CD8-positive, alpha-beta memory T cell (primary cell): ENCODE measurements around the gene UCKL1. TPM values are rescaled to one million over a fixed set of nuclear protein-coding genes. Genes with fewer than 3 reads are reported as not detected.

ENCODE experiments used
- CTCF ChIA-PET: fragments of 350-600 bp; sonication (Branson Sonifier 250); formaldehyde crosslinking; loops from one replicate; lab custom pipeline; 2021; ENCODE audit warnings: antibody characterized with exemption; lab: Charles Lee
- POLR2A ChIA-PET: fragments of 350-600 bp; sonication (Branson Sonifier 250); formaldehyde crosslinking; loops from one replicate; lab custom pipeline; 2021; ENCODE audit warnings: antibody characterized with exemption; lab: Charles Lee
- DNase-seq, 5 donors: peaks; one replicate each; pipeline versions ENCODE4 v3.0.0 to v3.0.0-alpha.2; 2020 to 2022; ENCODE audit warnings: mixed read lengths in 1 of 5
- H3K27ac ChIP-seq: one replicate; pipeline ENCODE4 v1.7.0; 2013; ENCODE audit warnings: low read depth, mild to moderate bottlenecking, low read length, moderate library complexity
- H3K27me3 ChIP-seq: 2 replicates; pipeline ENCODE4 v1.7.0; 2013; ENCODE audit warnings: low read length, mild to moderate bottlenecking; ENCODE audit not compliant: insufficient read depth, poor library complexity, severe bottlenecking
- H3K36me3 ChIP-seq: 2 replicates; pipeline ENCODE4 v1.7.0; 2013; ENCODE audit warnings: mild to moderate bottlenecking, low read length, moderate library complexity; ENCODE audit not compliant: insufficient read depth
- H3K4me1 ChIP-seq: 2 replicates; pipeline ENCODE4 v1.7.0; 2013; ENCODE audit warnings: mild to moderate bottlenecking, low read length, moderate library complexity; ENCODE audit not compliant: insufficient read depth
- H3K4me3 ChIP-seq: 2 replicates; pipeline ENCODE4 v1.7.0; 2013; ENCODE audit warnings: mild to moderate bottlenecking, low read length
- H3K9me3 ChIP-seq: 2 replicates; pipeline ENCODE4 v1.7.0; 2013; ENCODE audit warnings: mild to moderate bottlenecking, low read length
- H3K27ac Mint-ChIP-seq, 8 donors: one replicate each; pipeline ENCODE4 v1.8.0; 2020 to 2021; ENCODE audit warnings: mixed read lengths in 8 of 8, mild to moderate bottlenecking in 6 of 8, inconsistent platforms in 3 of 8, moderate library complexity in 3 of 8
- H3K27me3 Mint-ChIP-seq, 2 donors: one replicate each; pipeline ENCODE4 v1.8.0; 2020 to 2021; ENCODE audit warnings: mixed read lengths in 2 of 2, mild to moderate bottlenecking in 1 of 2, moderate library complexity in 1 of 2
- H3K36me3 Mint-ChIP-seq, 3 donors: one replicate each; pipeline ENCODE4 v1.8.0; 2020 to 2021; ENCODE audit warnings: mixed read lengths in 3 of 3, inconsistent platforms in 1 of 3, mild to moderate bottlenecking in 1 of 3
- H3K4me1 Mint-ChIP-seq, 3 donors: one replicate each; pipeline ENCODE4 v1.8.0; 2020 to 2021; ENCODE audit warnings: mixed read lengths in 3 of 3, inconsistent platforms in 1 of 3, mild to moderate bottlenecking in 1 of 3
- H3K4me3 Mint-ChIP-seq, 7 donors: one replicate each; pipeline ENCODE4 v1.8.0; 2020 to 2021; ENCODE audit warnings: mixed read lengths in 7 of 7, mild to moderate bottlenecking in 6 of 7, moderate library complexity in 4 of 7, inconsistent platforms in 2 of 7
- H3K9me3 Mint-ChIP-seq, 5 donors: one replicate each; pipeline ENCODE4 v1.8.0; 2020 to 2022; ENCODE audit warnings: mixed read lengths in 5 of 5, mild to moderate bottlenecking in 3 of 5, moderate library complexity in 2 of 5, inconsistent platforms in 1 of 5
- polyA plus RNA-seq: library from polyadenylated mRNA; unstranded; fragments of 300-500 nt; fragmentation: Illumina TruSeq; gene quantifications from one replicate; pipeline ENCODE4 v1.2.3, GENCODE V29; 2021
- total RNA-seq, 2 experiments: library from RNA; stranded (reverse); gene quantifications; one replicate each; pipeline ENCODE4 v1.2.3, GENCODE V29; 2021

The UCKL1 gene
- total and polyA plus RNA-seq, 3 experiments from 2014 or later: 34.5 to 36.2 (median 35.7) TPM

GRCh38 chr20:63915471-63915870 lies 40.7 kb downstream of the UCKL1 start:
- no peak overlapping the region for H3K27ac ChIP-seq
- CTCF ChIA-PET: no interaction called here
- peaks cover 10% of the 10 kb centered on the region for H3K4me1 ChIP-seq
- peaks cover 2 to 4% (median 4%) of the 10 kb centered on the region in 5 donors for H3K9me3 Mint-ChIP-seq
- H3K9me3 ChIP-seq: no peaks in the 10 kb centered on the region
- no peaks in the 10 kb centered on the region for H3K27me3 ChIP-seq
- H3K27ac Mint-ChIP-seq: no peak overlapping the region
- no peak overlapping the region for H3K4me3 ChIP-seq
- POLR2A ChIA-PET: no interaction called here
- H3K36me3 Mint-ChIP-seq: peaks cover 9 to 42% (median 10%) of the 10 kb centered on the region in 3 donors
- peaks cover 23 to 45% (median 25%) of the 10 kb centered on the region in 3 donors for H3K4me1 Mint-ChIP-seq
- H3K27me3 Mint-ChIP-seq: no peaks in the 10 kb centered on the region
- DNase-seq: no peak
- no peaks in the 10 kb centered on the region for H3K36me3 ChIP-seq
- no peak overlapping the region for H3K4me3 Mint-ChIP-seq

GRCh38 chr20:63913768-63914167 lies 42.4 kb downstream of the UCKL1 start:
- Histone ChIP-seq H3K36me3 (no peaks in the 10 kb centered on the region), H3K4me3 (no peak overlapping the region), H3K9me3 (no peaks in the 10 kb centered on the region), H3K27me3 (no peaks in the 10 kb centered on the region), H3K27ac (no peak overlapping the region), H3K4me1 (peaks cover 16% of the 10 kb centered on the region)
- DNase-seq: no peak
- Mint-ChIP-seq H3K4me1 (peaks cover 28 to 54% (median 34%) of the 10 kb centered on the region in 3 donors), H3K27me3 (no peaks in the 10 kb centered on the region), H3K9me3 (peaks cover 2 to 4% (median 4%) of the 10 kb centered on the region in 5 donors), H3K36me3 (peaks cover 9 to 39% (median 10%) of the 10 kb centered on the region in 3 donors), H3K4me3 (peak overlapping the region in 1 of 7 donors; percentile 13), H3K27ac (no peak overlapping the region)
- ChIA-PET POLR2A (interaction anchor here (0.6 kb wide), 1 partner anchor 23 kb away, joined by 4 read pairs; no protein-coding TSS in a partner anchor), CTCF (no interaction called here)

- Histone ChIP-seq H3K36me3 (peaks cover 5% of the 10 kb centered on the region), H3K4me1 (peaks cover 16% of the 10 kb centered on the region), H3K4me3 (no peak overlapping the region), H3K27ac (no peak overlapping the region), H3K27me3 (no peaks in the 10 kb centered on the region), H3K9me3 (no peaks in the 10 kb centered on the region)
- Mint-ChIP-seq H3K9me3 (peaks cover under 1 to 2% (median 2%) of the 10 kb centered on the region in 5 donors), H3K27me3 (no peaks in the 10 kb centered on the region), H3K36me3 (peaks cover 3 to 27% (median 8%) of the 10 kb centered on the region in 3 donors), H3K4me3 (peak overlapping the region in 4 of 7 donors; percentile 29 to 40 (median 33)), H3K27ac (peak overlapping the region in 5 of 8 donors; percentile 10 to 66 (median 63)), H3K4me1 (peaks cover 34 to 53% (median 46%) of the 10 kb centered on the region in 3 donors)
- ChIA-PET CTCF (interaction anchor here (0.9 kb wide), 2 partner anchors 9 to 62 kb away, joined by 3 read pairs; no protein-coding TSS in a partner anchor), POLR2A (no interaction called here)
- DNase-seq: no peak
Measured at GRCh38 chr20:63911176-63911575, 45.0 kb downstream of the UCKL1 start.

- H3K27ac Mint-ChIP-seq: peak overlapping the region in 2 of 8 donors; percentile 61 to 72
- H3K36me3 ChIP-seq: peaks cover 5% of the 10 kb centered on the region
- no peaks in the 10 kb centered on the region for H3K27me3 Mint-ChIP-seq
- H3K9me3 ChIP-seq: no peaks in the 10 kb centered on the region
- no peak overlapping the region for H3K4me3 ChIP-seq
- H3K27me3 ChIP-seq: no peaks in the 10 kb centered on the region
- H3K36me3 Mint-ChIP-seq: peaks cover 0 to 21% (median 3%) of the 10 kb centered on the region in 3 donors
- H3K27ac ChIP-seq: no peak overlapping the region
- ChIA-PET POLR2A (no interaction called here), CTCF (interaction anchor here (1.7 kb wide), 1 partner anchor 66 kb away, joined by 6 read pairs; no protein-coding TSS in a partner anchor)
- no peaks in the 10 kb centered on the region for H3K9me3 Mint-ChIP-seq
- DNase-seq: no peak
- peaks cover 31% of the 10 kb centered on the region for H3K4me1 ChIP-seq
- H3K4me1 Mint-ChIP-seq: peaks cover 43 to 65% (median 51%) of the 10 kb centered on the region in 3 donors
- no peak overlapping the region for H3K4me3 Mint-ChIP-seq
Measured at GRCh38 chr20:63908008-63908682, 48.1 kb downstream of the UCKL1 start.

- Histone ChIP-seq H3K4me1 (peaks cover 48% of the 10 kb centered on the region), H3K36me3 (peaks cover 10% of the 10 kb centered on the region), H3K27ac (no peak overlapping the region), H3K9me3 (no peaks in the 10 kb centered on the region), H3K4me3 (no peak overlapping the region), H3K27me3 (no peaks in the 10 kb centered on the region)
- no peaks in the 10 kb centered on the region for H3K9me3 Mint-ChIP-seq
- H3K27ac Mint-ChIP-seq: peak overlapping the region in 7 of 8 donors; percentile 68 to 95 (median 89)
- ChIA-PET CTCF (no interaction called here), POLR2A (no interaction called here)
- DNase-seq: no peak
- peaks cover 0 to 25% (median 0%) of the 10 kb centered on the region in 3 donors for H3K36me3 Mint-ChIP-seq
- peak overlapping the region in 4 of 7 donors; percentile 22 to 62 (median 44) for H3K4me3 Mint-ChIP-seq
- H3K27me3 Mint-ChIP-seq: no peaks in the 10 kb centered on the region
- peaks cover 41 to 63% (median 53%) of the 10 kb centered on the region in 3 donors for H3K4me1 Mint-ChIP-seq
Measured at GRCh38 chr20:63903796-63904561, 52.2 kb downstream of the UCKL1 start.

- Histone ChIP-seq H3K27ac (no peak overlapping the region), H3K9me3 (no peaks in the 10 kb centered on the region), H3K27me3 (no peaks in the 10 kb centered on the region), H3K36me3 (peaks cover 5% of the 10 kb centered on the region), H3K4me3 (no peak overlapping the region), H3K4me1 (peaks cover 77% of the 10 kb centered on the region)
- peak overlapping the region in 4 of 8 donors; percentile 31 to 75 (median 48) for H3K27ac Mint-ChIP-seq
- peaks cover 0 to 44% (median 0%) of the 10 kb centered on the region in 3 donors for H3K36me3 Mint-ChIP-seq
- ChIA-PET POLR2A (no interaction called here), CTCF (no interaction called here)
- DNase-seq: no peak
- peak overlapping the region in 1 of 7 donors; percentile 27 for H3K4me3 Mint-ChIP-seq
- H3K4me1 Mint-ChIP-seq: peaks cover 58 to 83% (median 75%) of the 10 kb centered on the region in 3 donors
- no peaks in the 10 kb centered on the region for H3K9me3 Mint-ChIP-seq
- H3K27me3 Mint-ChIP-seq: no peaks in the 10 kb centered on the region
Measured at GRCh38 chr20:63900413-63900812, 55.8 kb downstream of the UCKL1 start.

GRCh38 chr20:63898882-63899558 lies 57.2 kb downstream of the UCKL1 start:
- Mint-ChIP-seq H3K9me3 (no peaks in the 10 kb centered on the region), H3K4me1 (peaks cover 50 to 79% (median 71%) of the 10 kb centered on the region in 3 donors), H3K4me3 (peak overlapping the region in 3 of 7 donors; percentile 19 to 56 (median 52)), H3K27me3 (no peaks in the 10 kb centered on the region), H3K27ac (peak overlapping the region; percentile 17 to 85 (median 64)), H3K36me3 (peaks cover 0 to 40% (median 0%) of the 10 kb centered on the region in 3 donors)
- ChIA-PET POLR2A (no interaction called here), CTCF (interaction anchor here (1.4 kb wide), 1 partner anchor 80 kb away, joined by 3 read pairs; the partner anchor contains the start of gene SAMD10)
- H3K27me3 ChIP-seq: no peaks in the 10 kb centered on the region
- DNase-seq: peak in 1 of 5 donors; percentile 21
- H3K4me1 ChIP-seq: peaks cover 74% of the 10 kb centered on the region
- no peak overlapping the region for H3K4me3 ChIP-seq
- H3K27ac ChIP-seq: no peak overlapping the region
- H3K9me3 ChIP-seq: no peaks in the 10 kb centered on the region
- H3K36me3 ChIP-seq: peaks cover 5% of the 10 kb centered on the region
